Heart left ventricle (tissue), 13 donors: ENCODE measurements around the gene IFT80.

ENCODE experiments used
- CTCF ChIP-seq, 12 donors: fragments of 200-600 bp; sonication (generic) in 4 of 12; IDR thresholded peaks; one replicate each; pipeline versions ENCODE4 v1.5.0 to v1.8.0; 2018 to 2022; ENCODE audit warnings: antibody characterized with exemption in 12 of 12, mild to moderate bottlenecking in 5 of 12
- POLR2A ChIP-seq, 2 donors: fragments of 450-650 bp; IDR thresholded peaks; one replicate each; pipeline ENCODE4 v1.6.1; 2017; ENCODE audit warnings: antibody characterized with exemption in 2 of 2, mild to moderate bottlenecking in 2 of 2, moderate library complexity in 2 of 2
- donor health status: ischemic (EF 13 %, LVEDD 7.1; RV severe dilation, severe dysfunction).
- donor health status: DM: no; HTN: yes; CAD: no.
- donor health status: DM: no; HTN: no; CAD: no.
- donor health status: ischemic (EF 25% LVEDD 6.9; RV normal size, moderate dysfunction).
- donor health status: ischemic (EF 25% LVEDD 5.7; RV mildly dilated, moderate dysfunction).
- donor health status: ischemic (EF 35%, LVEDD 5.7; RV mildly dilated, moderate dysfunction).
- donor health status: nonischemic (EF 11% LVEDD 7.7; RV severe dilation, severe dysfunction).
- donor health status: DM: yes; HTN: yes; CAD: no.
- donor health status: PGD.
- donor health status: ischemic (EF 29% LVEDD 5.4; RV normal size, mild dysfunction).
- donor health status: nonischemic (EF 23%, LVEDD 6.1; RV moderate dilation, normal function).

- TF ChIP-seq CTCF (IDR thresholded peaks at IDR 0.05) (no peak), POLR2A (IDR thresholded peaks at IDR 0.05) (no peak)
Observed at GRCh38 chr3:160445854-160446253, 46.8 kb upstream of the IFT80 start.
